GM18505 (cell line): ENCODE data around the gene SOX6.
"Not testable (repeated sequence)": the region's sequence is repeated elsewhere in the genome, so short reads cannot be mapped to it uniquely, and the experiment has no call there.

Source experiments
- ATAC-seq: cut with Tn5 transposase; IDR thresholded peaks from one replicate; pipeline ENCODE4 v1.9.1; 2021; ENCODE audit not compliant: unreplicated experiment
- POLR2A ChIP-seq: IDR thresholded peaks from 4 replicates; pipeline ENCODE4 v1.6.1; 2011; ENCODE audit warnings: borderline replicate concordance; ENCODE audit not compliant: insufficient read depth, insufficient read length; ENCODE audit errors: extremely low read depth

Gene SOX6

GRCh38 chr11:15935373-15935772 is 421.0 kb downstream of the SOX6 start:
- no peak for TF ChIP-seq POLR2A
- no peak for ATAC-seq

GRCh38 chr11:15933886-15934625 is 422.3 kb downstream of the SOX6 start:
- no peak for TF ChIP-seq POLR2A
- ATAC-seq: no peak

- no peak for TF ChIP-seq POLR2A
- ATAC-seq: no peak
These were observed 423.9 kb downstream of the SOX6 start for GRCh38 chr11:15932417-15932816.

DNA sequence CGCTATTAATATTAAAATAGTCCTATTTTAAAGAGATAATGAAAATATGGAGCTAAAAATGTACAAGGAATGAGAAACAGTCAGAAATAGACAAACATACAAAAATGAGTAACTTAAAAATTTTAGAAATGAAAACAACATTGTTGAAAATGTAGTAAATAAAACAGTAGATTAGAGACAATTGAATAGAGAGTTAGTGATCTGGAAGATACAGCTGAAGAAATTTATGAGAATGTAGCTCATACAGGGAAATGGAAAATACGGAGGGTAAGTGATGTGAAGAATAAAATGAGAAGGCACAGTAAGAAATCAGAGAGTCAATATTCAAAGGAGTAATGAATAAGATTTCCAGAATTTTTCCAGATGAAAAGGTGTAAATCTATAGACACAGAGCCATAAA is 424.8 kb downstream of the SOX6 start:
- ATAC-seq: no peak
- no peak for TF ChIP-seq POLR2A

DNA sequence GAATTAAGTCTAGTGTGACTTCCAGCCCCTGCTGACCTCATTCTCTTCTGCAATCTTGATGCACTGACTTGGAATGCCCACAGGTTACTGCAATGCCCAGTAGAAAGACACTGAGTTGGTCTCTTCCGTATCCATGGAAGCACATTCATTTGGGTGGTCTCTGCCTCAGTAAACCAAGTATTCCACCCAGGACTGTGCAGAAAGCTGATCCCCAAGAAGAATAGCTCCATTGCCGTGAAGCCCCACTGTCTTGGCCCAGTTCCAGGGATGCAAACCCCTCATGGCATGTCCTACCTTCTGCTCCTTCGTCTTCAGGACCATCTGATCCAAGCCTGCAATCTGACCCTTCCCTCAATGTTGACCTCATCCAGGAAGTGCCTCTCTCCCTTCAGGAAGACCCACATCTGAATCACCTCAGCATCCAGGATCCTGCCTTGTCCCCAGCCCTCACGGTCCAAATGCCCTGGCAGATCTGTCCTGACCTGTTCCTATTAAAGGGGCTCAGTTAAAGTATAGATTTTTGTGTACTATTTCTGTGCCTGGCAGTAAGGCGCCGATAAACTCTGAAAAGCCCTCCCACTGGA is 425.8 kb downstream of the SOX6 start:
- no peak for ATAC-seq
- no peak for TF ChIP-seq POLR2A

GRCh38 chr11:15929371-15929901 is 426.9 kb downstream of the SOX6 start:
- ATAC-seq: no peak
- no peak for TF ChIP-seq POLR2A

DNA sequence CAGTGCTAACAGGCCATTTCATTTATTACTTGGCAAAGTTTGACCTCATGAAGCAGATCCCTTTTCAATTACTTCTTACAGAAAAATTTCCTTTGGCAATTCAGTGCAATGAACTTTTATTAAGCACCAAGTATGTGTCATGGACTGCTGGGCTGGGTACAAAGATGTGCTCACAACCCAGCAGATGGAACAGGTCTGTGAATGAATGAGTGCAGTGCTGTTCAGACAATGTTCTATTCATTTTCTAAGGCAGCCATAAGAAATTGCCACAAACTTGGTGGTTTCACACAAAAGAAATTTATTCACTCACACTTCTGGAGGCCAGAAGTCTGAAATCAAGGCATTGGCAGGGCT is 428.5 kb downstream of the SOX6 start:
- ATAC-seq: no peak
- no peak for TF ChIP-seq POLR2A

DNA sequence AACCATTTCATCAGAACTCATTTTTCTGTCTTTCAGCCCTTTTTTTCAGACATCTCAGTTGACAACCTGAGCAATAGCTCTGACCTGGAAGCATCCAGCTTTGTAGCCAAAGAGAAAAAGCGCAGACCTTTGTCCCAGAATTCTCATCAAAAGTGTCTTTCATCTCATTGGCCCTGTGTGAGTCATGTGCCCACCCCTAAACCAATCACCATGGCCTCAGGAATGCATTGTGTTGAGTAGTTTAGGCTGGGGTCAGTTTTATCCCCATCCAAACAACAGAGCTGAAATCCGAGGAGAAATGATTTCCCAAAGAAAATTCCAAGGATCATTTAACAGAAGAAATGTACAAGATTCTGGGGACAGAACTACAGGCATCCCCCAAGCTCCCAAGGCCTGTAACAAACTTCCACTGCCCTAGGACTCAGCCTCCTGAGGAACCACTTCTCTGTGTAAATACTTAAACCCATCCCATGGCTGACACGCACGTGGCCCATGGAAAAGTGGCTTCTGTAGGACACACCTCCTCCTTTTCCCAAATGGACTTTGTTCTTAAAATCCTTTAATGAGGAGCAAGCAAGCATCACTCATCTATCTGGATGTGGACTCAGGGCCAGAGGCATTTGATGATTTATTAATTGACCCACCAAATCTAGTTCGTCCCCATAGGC is 429.0 kb downstream of the SOX6 start:
- no peak for TF ChIP-seq POLR2A
- ATAC-seq: no peak

DNA sequence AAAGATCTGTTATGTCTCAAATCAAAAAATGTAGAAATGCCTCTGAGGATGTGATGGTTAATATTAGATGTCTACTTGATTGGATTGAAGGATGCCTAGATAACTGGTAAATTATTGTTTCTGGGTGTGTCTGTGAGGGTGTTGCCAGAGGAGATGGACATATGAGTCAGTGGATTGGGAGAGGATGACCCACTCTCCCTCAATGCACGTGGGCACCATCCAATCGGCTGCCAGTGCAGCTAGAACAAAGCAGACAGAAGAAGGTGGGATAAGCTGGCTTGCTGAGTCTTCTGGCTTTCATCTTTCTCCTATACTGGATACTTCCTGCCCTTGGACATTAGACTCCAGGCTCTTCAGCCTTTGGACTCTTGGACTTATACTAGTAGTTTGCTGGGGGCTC is 430.3 kb downstream of the SOX6 start:
- no peak for TF ChIP-seq POLR2A
- ATAC-seq: no peak

GRCh38 chr11:15923183-15923582 is 433.2 kb downstream of the SOX6 start:
- no peak for TF ChIP-seq POLR2A
- ATAC-seq: no peak

- ATAC-seq: not testable (repeated sequence)
These were observed 433.6 kb downstream of the SOX6 start for GRCh38 chr11:15922745-15923144.

DNA sequence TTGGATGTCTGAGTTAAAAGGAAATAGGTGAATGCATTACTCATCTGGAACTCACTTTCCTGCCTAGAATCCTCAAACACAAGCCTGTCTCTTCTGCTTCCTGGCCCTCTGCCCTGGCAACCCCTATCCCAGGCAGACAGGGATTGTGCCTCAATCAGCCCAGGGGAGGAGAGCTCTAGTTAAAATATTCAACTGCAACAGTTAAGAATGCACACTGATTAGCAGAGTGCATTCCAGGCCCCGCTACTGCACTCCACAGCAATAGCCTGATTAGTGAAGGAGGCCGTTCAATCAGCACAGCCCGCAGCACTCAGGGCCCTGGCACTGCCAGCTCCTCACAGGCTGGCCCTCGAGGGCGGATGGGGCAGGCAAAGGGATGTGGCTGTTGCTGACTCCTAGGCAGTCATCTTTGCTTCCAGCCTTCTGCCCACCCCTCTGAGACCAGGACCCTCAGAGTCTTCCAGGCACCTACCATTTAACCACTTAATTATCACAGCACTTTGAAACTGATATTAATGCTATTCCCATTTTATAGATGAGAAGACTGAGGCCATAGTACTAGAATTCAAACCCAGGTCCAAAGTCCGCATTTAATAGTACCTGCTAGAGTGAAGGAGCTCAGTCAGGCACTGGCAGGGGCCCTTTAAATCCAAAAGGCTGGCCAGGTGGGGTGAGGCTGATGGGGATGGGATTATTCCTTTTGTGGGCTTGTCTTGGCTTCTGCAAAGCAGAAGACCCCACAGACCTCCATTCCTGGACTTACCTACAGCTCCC is 435.3 kb downstream of the SOX6 start:
- no peak for ATAC-seq
- TF ChIP-seq POLR2A: no peak

GRCh38 chr11:15918674-15919073 is 437.7 kb downstream of the SOX6 start:
- no peak for TF ChIP-seq POLR2A
- ATAC-seq: no peak
